Activated naive CD4-positive, alpha-beta T cell treated with anti-CD3 and anti-CD28 coated beads for 36 hours (primary cell): ENCODE measurements around the gene NUDT8. TPM values are rescaled to one million over a fixed set of nuclear protein-coding genes. Genes with fewer than 3 reads are reported as not detected.

Experiments used
- CTCF ChIA-PET: fragments of 350-600 bp; sonication (Branson Sonifier 250); formaldehyde crosslinking; loops from one replicate; lab custom pipeline; 2021; ENCODE audit warnings: antibody characterized with exemption; lab: Charles Lee
- DNase-seq: peaks from one replicate; pipeline ENCODE4 v3.0.0-alpha.2; 2020
- H3K27ac Mint-ChIP-seq: one replicate; pipeline ENCODE4 v1.8.0; 2021; ENCODE audit warnings: mild to moderate bottlenecking, mixed read lengths
- H3K27me3 Mint-ChIP-seq: one replicate; pipeline ENCODE4 v1.8.0; 2021; ENCODE audit warnings: low read depth, mixed read lengths
- H3K36me3 Mint-ChIP-seq: one replicate; pipeline ENCODE4 v1.8.0; 2021; ENCODE audit warnings: low read depth, mixed read lengths
- H3K4me1 Mint-ChIP-seq: one replicate; pipeline ENCODE4 v1.8.0; 2021; ENCODE audit warnings: low read depth, mixed read lengths
- H3K4me3 Mint-ChIP-seq: one replicate; pipeline ENCODE4 v1.8.0; 2021; ENCODE audit warnings: mild to moderate bottlenecking, moderate library complexity, mixed read lengths
- H3K9me3 Mint-ChIP-seq: one replicate; pipeline ENCODE4 v1.8.0; 2021; ENCODE audit warnings: mixed read lengths
- intact Hi-C: fragments of 100-400 bp; cut with micrococcal nuclease; formaldehyde crosslinking; loops from one replicate; pipeline ENCODE4 v1.15.1; 2023
- total RNA-seq, 2 experiments: library from RNA; stranded (reverse); gene quantifications; one replicate each; pipeline ENCODE4 v1.2.3, GENCODE V29; 2021

Gene NUDT8
- total RNA-seq, 2 experiments from 2014 or later = 29.7 to 30.4 TPM

- Mint-ChIP-seq H3K36me3 (peaks cover 26% of the 10 kb centered on the region), H3K4me3 (no peak overlapping the region), H3K27ac (peak overlapping the region; percentile 55), H3K9me3 (peaks cover 6% of the 10 kb centered on the region), H3K27me3 (no peaks in the 10 kb centered on the region), H3K4me1 (peaks cover 35% of the 10 kb centered on the region)
- intact Hi-C loops = no loop called here
- CTCF ChIA-PET = interaction anchor here (0.7 kb wide), 1 partner anchor 331 kb away, joined by 3 read pairs; no protein-coding TSS in a partner anchor
- DNase-seq = no peak
These were observed 43.8 kb downstream of the NUDT8 start for GRCh38 chr11:67585911-67586310.

- DNase-seq = no peak
- intact Hi-C loops = loop anchor here (5.0 kb wide), 2 partner anchors 72 to 233 kb away; partner anchors contain the start of gene POLD4
These were observed 44.6 kb downstream of the NUDT8 start for GRCh38 chr11:67584881-67585873.

GRCh38 chr11:67584205-67584880, 45.4 kb downstream of the NUDT8 start:
- Mint-ChIP-seq H3K27ac (peak overlapping the region; percentile 72), H3K9me3 (peaks cover 6% of the 10 kb centered on the region), H3K36me3 (peaks cover 26% of the 10 kb centered on the region), H3K4me3 (peak overlapping the region; percentile 79), H3K4me1 (peaks cover 43% of the 10 kb centered on the region), H3K27me3 (peaks cover 1% of the 10 kb centered on the region)
- DNase-seq = peak; percentile 58
- CTCF ChIA-PET = interaction anchor here (0.7 to 2.4 kb wide), 4 partner anchors 29 to 231 kb away, joined by 3 to 8 read pairs (median 3); partner anchors contain the start of gene POLD4
- intact Hi-C loops = loop anchor here (5.0 kb wide), 2 partner anchors 73 to 232 kb away; partner anchors contain the start of gene POLD4

More at GRCh38 chr11:67584881-67585873, 44.6 kb downstream of the NUDT8 start:
- peaks cover 26% of the 10 kb centered on the region for H3K36me3 Mint-ChIP-seq
- H3K27ac Mint-ChIP-seq = peak overlapping the region; percentile 55
- peaks cover 6% of the 10 kb centered on the region for H3K9me3 Mint-ChIP-seq
- H3K4me1 Mint-ChIP-seq = peaks cover 35% of the 10 kb centered on the region
- no peaks in the 10 kb centered on the region for H3K27me3 Mint-ChIP-seq
- peak overlapping the region; percentile 79 for H3K4me3 Mint-ChIP-seq
- CTCF ChIA-PET = interaction anchor here (0.7 to 2.4 kb wide), 3 partner anchors 28 to 229 kb away, joined by 3 to 8 read pairs (median 3); no protein-coding TSS in a partner anchor

GRCh38 chr11:67583247-67584204, 46.2 kb downstream of the NUDT8 start, which contains the start of gene GSTP1:
GSTP1 (plus strand) TSS chr11:67583812; CDS start chr11:67583844, 32 bp downstream.
- CTCF ChIA-PET = interaction anchor here (0.8 to 2.4 kb wide), 8 partner anchors 9 to 231 kb away, joined by 3 to 8 read pairs (median 4); partner anchors contain the start of gene POLD4
- peaks cover 3% of the 10 kb centered on the region for H3K27me3 Mint-ChIP-seq

DNA sequence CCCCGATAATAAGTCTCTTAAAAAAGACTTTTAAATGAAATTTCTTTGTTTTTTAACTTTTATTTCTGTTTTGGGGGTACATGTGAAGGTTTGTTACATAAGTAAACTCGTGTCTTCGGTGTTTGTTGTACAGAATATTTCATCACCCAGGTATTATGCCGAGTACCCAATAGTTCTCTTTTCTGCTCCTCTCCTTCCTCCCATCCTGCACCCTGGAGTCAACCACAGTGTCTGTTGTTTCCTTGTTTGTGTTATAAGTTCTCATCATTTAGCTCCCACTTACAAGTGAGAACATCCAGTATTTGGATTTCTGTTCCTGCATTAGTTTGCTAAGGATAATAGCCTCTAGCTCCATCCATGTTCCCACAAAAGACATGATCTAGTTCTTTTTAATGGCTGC, 47.7 kb downstream of the NUDT8 start:
- Mint-ChIP-seq H3K36me3 (peaks cover 21% of the 10 kb centered on the region), H3K4me1 (peaks cover 46% of the 10 kb centered on the region), H3K9me3 (peaks cover 3% of the 10 kb centered on the region), H3K4me3 (peak overlapping the region; percentile 73), H3K27ac (no peak overlapping the region), H3K27me3 (peaks cover 3% of the 10 kb centered on the region)
- CTCF ChIA-PET = interaction anchor here (1.0 to 1.3 kb wide), 4 partner anchors 8 to 226 kb away, joined by 3 to 5 read pairs (median 4); no protein-coding TSS in a partner anchor
- intact Hi-C loops = loop anchor here (2.0 to 5.0 kb wide), 4 partner anchors 33 to 230 kb away; partner anchors contain the start of genes CDK2AP2 and POLD4
- DNase-seq = no peak

More at GRCh38 chr11:67583247-67584204, 46.2 kb downstream of the NUDT8 start, which contains the start of gene GSTP1:
- H3K4me3 Mint-ChIP-seq = peak within 1 kb of the TSS; percentile 94
- H3K27ac Mint-ChIP-seq = peak within 1 kb of the TSS; percentile 85
- H3K4me1 Mint-ChIP-seq = peaks cover 47% of the 10 kb centered on the region
- peaks cover 6% of the 10 kb centered on the region for H3K9me3 Mint-ChIP-seq
- intact Hi-C loops = loop anchor here (1.0 to 5.0 kb wide), 5 partner anchors 23 to 231 kb away; partner anchors contain the start of genes CDK2AP2, NDUFV1 and POLD4
- DNase-seq = peak; percentile 81
- H3K36me3 Mint-ChIP-seq = peaks cover 26% of the 10 kb centered on the region

- H3K36me3 Mint-ChIP-seq = peaks cover 16% of the 10 kb centered on the region
- DNase-seq = no peak
- intact Hi-C loops = loop anchor here (5.0 kb wide), 2 partner anchors 76 to 229 kb away; partner anchors contain the start of gene POLD4
- peaks cover 3% of the 10 kb centered on the region for H3K27me3 Mint-ChIP-seq
- H3K4me3 Mint-ChIP-seq = no peak overlapping the region
- CTCF ChIA-PET = no interaction called here
- no peak overlapping the region for H3K27ac Mint-ChIP-seq
- no peaks in the 10 kb centered on the region for H3K9me3 Mint-ChIP-seq
- H3K4me1 Mint-ChIP-seq = peaks cover 43% of the 10 kb centered on the region
These were observed 48.3 kb downstream of the NUDT8 start for GRCh38 chr11:67581469-67581868.

DNA sequence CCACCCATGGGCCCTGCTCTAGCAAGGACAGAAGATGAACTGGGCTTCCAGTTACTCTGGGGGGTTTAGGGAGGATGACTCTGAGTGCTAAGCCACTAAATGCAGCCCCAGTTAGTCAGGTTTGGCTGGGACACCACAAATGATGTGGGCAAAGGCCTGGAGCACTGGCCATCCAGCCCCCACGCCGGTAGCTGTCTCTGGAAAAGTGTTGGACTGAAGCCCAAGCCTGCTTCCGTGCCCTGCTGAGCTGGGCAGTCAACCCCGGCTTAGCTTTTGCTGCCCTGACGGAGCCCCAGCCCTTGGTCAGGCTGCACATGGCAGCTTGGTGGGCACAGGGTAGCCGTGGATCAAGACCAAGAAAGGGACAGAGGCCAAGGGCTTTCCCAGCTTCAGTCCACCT, 51.8 kb downstream of the NUDT8 start:
- CTCF ChIA-PET = no interaction called here
- H3K4me1 Mint-ChIP-seq = peaks cover 22% of the 10 kb centered on the region
- no peak overlapping the region for H3K4me3 Mint-ChIP-seq
- no peaks in the 10 kb centered on the region for H3K9me3 Mint-ChIP-seq
- intact Hi-C loops = no loop called here
- DNase-seq = no peak
- no peak overlapping the region for H3K27ac Mint-ChIP-seq
- H3K36me3 Mint-ChIP-seq = no peaks in the 10 kb centered on the region
- H3K27me3 Mint-ChIP-seq = peaks cover 6% of the 10 kb centered on the region

Other genes starting within 250 kb of the NUDT8 start
- 10 to 100 TPM; 29.5 to 30.7 TPM for gene RAD9A, start 238.0 kb downstream of the NUDT8 start, total RNA-seq
- gene PPP1CA, start 228.1 kb downstream of the NUDT8 start, total RNA-seq = 100 to 1,000 TPM; 202 to 204 TPM
- gene TBC1D10C, start 225.9 kb downstream of the NUDT8 start, total RNA-seq = 10 to 100 TPM; 73.7 to 81.4 TPM
- gene CARNS1, start 214.3 kb downstream of the NUDT8 start, total RNA-seq = 1 to 10 TPM in 1 of 2 experiments, under 1 TPM in 1; 0.91 to 2.0 TPM
- gene RPS6KB2, start 201.4 kb downstream of the NUDT8 start, total RNA-seq = 10 to 100 TPM; 50.7 to 51.2 TPM
- gene PTPRCAP, start 192.3 kb downstream of the NUDT8 start, total RNA-seq = 10 to 100 TPM; 56.8 to 62.4 TPM
- gene CORO1B, start 186.5 kb downstream of the NUDT8 start, total RNA-seq = 100 to 1,000 TPM; 298 to 305 TPM
- gene GPR152, start 177.2 kb downstream of the NUDT8 start, total RNA-seq = not detected
- gene CABP4, start 174.6 kb downstream of the NUDT8 start, total RNA-seq = 1 to 10 TPM; 1.4 to 2.3 TPM
- gene TMEM134, start 160.7 kb downstream of the NUDT8 start, total RNA-seq = 10 to 100 TPM; 52.6 to 56.1 TPM
- gene AIP, start 146.9 kb downstream of the NUDT8 start, total RNA-seq = 100 to 1,000 TPM; 163 to 166 TPM
- 100 to 1,000 TPM; 112 to 127 TPM for gene PITPNM1, start 124.6 kb downstream of the NUDT8 start, total RNA-seq
- gene CDK2AP2, start 121.8 kb downstream of the NUDT8 start, total RNA-seq = 10 to 100 TPM; 53.7 to 55.1 TPM
- not detected for gene CABP2, start 106.5 kb downstream of the NUDT8 start, total RNA-seq
- 100 to 1,000 TPM; 398 to 403 TPM for gene GSTP1, start 46.1 kb downstream of the NUDT8 start, total RNA-seq
- gene NDUFV1, start 23.0 kb downstream of the NUDT8 start, total RNA-seq = 100 to 1,000 TPM; 347 to 356 TPM
- gene TBX10, start 9.8 kb upstream of the NUDT8 start, total RNA-seq = not detected
- not detected for gene ACY3, start 20.8 kb upstream of the NUDT8 start, total RNA-seq
- gene ALDH3B2, start 44.7 kb upstream of the NUDT8 start, total RNA-seq = not detected